Stimulated activated CD4-positive, alpha-beta T cell treated with anti-CD3 and anti-CD28 coated beads, TNF-alpha, amount 100 ng/mL, for 48 hours (primary cell): ENCODE results near the gene LRFN2.

Source experiments
- DNase-seq, 3 donors: peaks; one replicate each; pipeline ENCODE4 v3.0.0-alpha.2; 2020; ENCODE audit warnings: low read depth in 3 of 3

Gene LRFN2

DNA sequence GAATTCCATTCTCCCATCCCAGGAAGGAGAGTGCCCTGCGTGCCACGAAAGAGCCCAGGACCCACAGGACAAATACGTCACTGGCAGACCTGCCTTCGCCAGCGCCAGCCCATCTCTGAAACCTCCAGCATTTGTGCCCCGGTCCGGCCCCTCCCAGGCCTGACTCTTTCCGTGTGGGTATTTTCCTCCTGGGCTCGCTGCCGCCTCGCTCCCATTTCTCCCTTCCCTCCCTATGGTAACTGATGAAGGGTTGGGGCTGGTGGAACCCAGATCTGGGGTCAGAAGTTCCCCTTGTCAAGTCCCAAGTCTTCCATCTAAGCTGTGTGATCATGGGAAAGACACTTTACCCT lies 208.5 kb downstream of the LRFN2 start:
- no peak for DNase-seq

DNA sequence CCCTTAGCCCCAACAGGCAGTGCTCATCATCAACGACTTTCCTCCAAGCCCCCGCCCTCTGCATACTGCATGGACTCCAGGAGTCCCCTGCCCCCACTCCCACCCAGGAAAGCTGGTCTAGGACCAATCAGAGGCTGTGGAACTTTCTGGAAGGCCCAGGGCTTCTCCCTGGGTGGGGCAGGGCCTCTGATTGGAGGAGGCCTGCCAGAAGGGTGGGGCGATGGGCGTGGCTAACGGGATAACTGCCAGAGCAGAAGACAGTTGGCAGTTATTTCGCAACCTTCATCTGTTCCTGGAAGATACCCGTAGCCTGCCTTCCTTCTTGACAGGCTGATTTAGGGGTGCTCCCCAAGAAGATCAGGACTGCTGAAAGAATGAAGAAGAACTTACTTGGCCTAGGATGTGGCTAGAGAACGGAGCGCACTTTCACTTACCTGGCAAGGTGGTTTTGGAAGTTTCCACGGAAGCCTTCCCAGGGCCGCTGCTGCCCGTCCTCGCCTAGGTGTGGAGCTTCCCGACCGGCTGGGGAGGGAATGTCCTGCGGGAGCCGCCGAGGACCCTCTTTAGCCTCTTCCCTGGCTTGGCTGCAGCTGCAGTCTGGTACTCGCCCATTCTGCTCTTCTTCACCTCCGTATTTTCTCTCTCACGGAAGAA lies 209.0 kb downstream of the LRFN2 start:
- no peak for DNase-seq

DNA sequence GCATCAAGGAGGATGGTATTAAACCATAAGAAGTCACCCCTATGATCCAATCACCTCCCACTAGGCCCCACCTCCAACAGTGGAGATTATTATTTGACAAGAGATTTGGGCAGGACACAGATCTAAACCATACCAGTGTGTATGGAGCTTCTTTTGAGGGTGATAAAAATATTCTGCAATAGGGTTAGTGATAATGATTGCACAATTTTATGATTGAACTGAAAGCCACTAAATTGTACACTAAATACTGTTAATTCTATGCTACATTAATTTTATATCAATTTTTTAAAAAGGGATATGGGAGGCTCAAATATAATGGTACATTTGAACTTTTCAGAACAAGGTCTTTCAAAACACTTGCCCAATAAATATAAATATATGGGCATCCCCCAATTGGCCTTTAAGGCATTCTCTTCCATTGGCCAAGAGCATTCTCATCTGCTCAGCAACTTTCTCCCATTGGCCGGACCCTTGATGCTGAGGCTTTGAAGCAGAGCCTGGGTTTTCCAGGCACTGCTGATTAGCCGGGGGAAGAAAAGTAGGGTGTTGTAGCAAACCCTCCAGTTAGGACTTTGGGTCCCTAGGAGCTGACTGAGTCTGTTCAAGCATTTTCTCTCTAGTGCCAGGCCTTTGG lies 209.9 kb downstream of the LRFN2 start:
- DNase-seq = no peak

DNA sequence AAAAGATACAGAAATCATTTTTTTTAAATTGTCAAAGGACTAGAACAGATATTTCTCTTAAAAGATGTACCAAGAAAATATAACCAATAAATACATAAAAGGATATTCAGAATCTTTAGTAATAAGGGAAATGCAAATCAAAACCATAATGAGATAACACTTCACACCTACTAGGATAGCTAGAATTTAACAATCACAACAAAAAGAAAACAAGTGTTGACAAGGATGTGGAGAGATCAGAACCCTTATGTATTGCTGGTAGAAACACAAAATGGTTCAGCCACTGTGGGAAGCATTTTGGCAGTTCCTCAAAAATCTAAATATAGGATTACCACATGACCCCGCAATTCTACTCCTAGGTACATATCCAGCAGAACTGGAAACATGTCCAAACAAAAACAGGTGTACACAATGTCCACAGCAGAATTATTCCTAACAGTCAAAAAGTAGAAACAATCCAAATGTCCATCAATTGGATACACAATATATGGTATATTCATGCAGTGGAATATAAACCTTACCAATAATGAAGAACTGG lies 211.0 kb downstream of the LRFN2 start:
- DNase-seq = no peak

DNA sequence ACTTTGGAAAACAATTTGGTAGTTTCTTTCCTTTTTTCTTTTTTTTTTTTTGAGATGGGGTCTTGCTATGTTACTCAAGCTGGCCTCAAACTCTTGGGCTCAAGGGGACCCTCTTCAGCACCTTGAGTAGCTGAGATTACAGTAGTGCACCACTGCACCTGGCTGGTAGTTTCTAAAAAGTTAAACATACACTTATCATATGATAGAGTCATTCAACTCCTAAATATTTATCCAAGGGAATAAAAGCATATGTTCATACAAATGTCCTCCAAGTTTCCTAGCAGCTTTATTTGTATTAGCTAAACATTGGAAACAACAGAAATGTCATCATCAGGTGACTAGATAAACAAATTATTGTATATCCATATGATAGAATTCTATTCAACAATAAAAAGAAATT lies 213.9 kb downstream of the LRFN2 start:
- no peak for DNase-seq

DNA sequence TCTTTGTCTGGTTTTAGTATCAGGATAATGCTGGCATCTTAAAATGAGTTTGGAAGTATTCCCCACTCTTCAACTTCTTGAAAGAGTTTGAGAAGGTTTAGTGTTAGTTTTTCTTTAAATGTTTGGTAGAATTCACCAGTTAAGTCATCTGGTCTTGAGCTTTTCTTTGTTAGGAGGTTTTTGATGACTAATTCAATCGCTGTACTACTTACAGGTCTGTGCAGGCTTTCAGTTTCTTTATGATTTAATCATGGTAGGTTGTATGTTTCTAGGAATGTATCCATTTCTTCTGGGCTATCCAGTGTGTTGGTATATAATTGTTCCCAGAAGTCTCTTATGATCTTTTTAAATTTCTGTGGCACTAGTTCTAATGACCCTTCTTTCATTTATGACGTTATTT lies 215.5 kb downstream of the LRFN2 start:
- no peak for DNase-seq

DNA sequence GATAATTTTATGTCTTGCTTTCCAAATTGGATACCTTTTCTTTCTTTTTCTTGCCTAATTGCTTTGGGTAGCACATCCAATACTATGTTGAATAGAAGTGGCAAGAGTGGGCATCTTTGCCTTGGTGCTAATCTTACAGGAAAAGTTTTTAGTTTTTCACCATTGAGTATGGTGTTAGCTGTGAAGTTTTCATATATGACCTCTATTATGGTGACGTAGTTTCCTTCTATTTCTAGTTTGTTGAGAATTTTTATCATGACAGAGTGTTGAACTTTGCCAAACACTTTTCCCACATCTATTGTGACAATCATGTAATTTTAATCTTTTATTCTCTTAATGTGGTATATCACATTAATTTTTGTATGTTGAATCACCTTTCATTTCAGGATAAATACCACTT lies 216.1 kb downstream of the LRFN2 start:
- DNase-seq = no peak

DNA sequence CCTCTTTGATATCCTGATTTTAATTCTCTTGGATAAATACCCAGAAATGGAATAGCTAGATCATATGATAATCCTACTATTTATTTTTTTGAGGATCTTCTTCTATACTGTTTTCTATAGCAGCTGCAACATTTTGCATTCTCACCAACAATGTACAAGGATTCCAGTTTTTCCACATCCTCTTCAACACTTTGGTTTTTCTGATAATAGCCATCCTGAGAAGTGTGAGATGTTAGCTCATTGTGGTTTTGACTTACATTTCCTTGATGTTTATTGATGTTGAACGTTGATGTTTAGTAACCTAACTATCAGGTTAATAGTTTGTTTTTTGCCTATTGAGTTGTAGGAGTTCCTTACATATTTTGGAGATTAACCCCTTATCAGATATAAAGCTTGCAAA lies 217.3 kb downstream of the LRFN2 start:
- no peak for DNase-seq

DNA sequence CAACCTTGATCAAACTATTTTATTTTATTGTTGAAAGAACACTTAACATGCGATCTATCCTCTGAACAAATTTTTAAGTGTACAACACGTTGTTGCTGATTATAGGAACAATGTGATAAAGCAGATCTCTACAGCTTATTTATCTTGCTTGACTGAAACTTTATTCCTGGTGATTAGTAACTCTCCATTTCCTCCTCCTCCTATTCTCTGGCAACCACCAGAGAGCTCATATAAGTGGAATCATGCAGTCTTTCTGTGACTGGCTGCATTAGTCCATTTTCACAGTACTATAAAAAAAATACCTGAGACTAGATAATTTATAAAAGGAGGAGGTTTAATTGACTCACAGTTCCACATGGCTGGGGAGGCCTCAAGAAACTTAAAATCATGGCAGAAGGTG lies 218.1 kb downstream of the LRFN2 start:
- DNase-seq = no peak

DNA sequence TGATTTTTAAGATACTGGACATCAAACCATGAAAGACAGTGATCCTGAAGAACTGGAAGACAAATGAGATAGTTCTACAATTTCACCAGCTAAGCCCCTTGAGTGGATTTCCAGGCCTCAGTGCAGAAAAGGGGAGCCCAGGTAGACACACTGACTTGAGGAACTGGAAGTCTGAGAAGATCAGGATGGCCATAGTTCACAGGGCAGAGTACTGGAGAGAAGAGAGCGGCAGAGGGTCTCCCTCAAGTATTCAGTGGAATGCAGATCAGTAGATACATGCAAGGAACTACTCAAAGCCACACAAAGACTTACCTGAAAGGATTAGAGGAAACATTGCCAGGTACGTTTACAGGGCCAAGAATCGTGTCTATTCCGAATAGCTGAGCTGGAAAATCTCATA lies 224.3 kb downstream of the LRFN2 start:
- no peak for DNase-seq

DNA sequence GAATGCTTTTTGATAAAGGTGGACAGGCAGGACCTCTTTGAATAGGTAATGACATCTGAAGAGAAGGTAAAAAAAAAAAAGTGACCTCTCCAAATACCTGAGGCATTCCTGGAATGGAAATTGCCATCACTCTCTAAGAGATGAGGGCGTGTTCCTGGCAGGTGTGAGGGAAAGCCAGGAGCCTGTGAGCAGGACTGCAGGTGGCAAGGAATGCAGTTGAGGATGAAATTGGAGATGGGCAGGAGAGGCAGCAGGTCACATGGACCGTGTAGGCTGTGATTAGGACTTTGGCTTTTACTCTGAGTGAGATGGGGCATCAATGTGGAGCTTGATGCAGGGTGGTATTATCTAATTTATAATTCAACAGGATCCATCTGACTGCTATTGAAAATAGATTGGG lies 227.4 kb downstream of the LRFN2 start:
- no peak for DNase-seq

DNA sequence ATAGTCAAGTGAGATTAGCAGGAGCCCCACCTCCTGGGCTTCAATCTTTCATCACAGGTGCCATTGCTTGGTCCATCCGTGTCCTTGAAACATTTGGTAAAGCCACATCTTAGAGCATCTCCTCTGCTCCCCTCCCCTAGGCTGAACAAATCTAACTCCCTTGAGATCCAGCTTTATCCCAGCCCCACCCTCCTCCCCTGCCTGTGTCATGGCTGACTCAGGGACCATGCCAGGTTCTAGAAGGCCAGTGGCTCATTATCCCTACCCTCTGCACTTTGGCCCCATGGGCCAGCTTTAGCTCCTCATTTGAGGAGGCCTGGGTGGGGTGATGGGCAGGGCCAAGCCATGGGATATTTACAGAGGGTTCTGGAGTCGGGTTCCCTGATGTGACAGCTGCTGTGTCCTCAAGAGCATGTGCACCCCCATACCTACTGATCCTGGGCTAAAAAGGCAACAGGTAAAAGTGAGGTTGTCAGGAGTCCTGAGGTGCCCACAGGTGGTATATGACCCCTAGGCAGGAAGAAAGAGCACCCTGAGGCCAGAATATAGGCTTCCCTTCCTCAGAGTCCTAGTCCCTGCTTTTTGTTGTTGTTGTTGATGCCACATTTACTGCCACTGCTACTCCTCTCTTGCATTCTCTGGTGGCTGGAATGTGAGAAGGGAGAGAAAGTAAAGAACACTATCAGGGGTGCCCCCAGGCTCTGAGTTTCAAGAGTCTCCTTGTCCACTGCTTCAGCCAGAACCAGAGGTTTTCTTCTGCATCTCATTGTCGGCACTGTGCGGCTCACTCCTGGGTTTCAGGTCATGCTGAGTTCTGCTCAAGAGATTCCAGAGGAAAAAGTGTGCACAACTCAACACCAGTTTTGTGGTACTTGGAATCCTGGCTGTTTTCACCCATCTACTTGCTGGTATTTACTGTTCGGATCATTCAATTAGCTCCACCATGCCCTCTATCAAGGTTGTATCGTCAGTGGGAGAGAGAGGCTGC lies 228.4 kb downstream of the LRFN2 start:
- no peak for DNase-seq

DNA sequence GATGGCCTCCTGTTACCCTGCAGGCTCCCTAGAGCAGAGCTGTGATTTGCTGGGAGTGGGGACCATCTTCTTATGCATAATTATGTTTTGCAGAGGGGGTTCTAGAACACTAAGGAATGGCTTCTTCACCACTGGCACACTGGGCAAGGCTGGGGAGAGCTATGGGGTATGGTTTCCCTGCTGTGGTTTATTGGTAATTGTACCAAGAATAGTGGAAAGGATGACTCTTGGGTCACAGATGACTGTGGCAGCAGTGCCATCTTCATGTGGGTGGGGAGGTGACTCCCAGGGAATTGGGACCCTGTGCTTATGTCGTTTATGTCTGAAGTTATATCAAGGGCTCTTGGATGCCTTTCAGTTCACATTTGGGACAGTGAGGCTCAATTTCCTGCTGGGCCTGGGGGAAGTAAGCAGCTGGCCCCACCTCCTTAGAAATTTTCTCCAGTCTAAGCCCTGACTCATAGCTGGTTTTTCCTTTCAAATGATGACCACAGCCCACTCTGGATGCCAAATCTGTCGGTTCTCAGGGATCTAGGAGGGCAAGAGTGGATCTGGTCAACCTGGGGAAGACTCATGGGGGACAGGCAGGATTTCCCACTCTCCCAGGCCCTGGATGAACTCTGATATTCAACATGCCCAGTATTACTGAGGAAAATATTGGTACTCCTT lies 230.8 kb downstream of the LRFN2 start:
- DNase-seq = peak in 1 of 3 donors; percentile 6

DNA sequence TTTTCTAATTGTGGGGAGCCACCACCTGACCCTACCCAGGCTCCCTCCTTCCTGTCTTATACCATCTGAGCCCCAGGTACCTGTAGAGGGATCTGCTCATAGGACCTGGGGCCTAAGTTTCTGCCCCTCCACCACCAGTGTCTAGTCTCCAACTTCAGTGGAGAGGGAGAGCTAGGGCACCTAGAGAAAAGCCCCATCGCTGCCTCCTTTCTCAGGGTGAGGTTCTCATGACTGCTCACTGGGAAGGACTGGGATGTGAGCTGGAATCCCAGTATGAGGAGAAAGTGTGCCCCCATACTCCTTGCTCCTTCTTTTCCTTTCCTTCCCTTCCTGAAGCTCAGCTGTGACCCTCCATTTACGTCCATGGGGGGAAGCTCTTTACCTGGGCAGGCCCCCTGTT lies 231.6 kb downstream of the LRFN2 start:
- DNase-seq = no peak

DNA sequence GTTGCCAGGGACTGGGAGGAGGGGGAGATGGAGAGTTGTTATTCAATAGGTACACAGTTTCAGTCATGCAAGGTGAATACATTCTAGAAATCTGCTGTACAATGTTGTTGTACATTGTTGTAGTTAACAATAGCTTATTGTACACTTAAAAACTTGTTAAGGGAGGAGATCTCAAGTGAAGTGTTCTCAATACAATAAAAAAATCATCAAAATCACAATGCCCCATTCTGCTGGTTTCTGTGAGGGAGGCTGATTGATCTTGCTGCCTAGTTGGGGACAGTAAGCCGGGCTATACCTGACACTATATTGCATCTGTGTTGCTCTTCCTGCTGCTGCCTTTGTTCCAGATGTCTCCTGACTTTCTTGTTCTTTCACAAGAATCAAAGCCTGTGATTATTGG lies 232.1 kb downstream of the LRFN2 start:
- no peak for DNase-seq

DNA sequence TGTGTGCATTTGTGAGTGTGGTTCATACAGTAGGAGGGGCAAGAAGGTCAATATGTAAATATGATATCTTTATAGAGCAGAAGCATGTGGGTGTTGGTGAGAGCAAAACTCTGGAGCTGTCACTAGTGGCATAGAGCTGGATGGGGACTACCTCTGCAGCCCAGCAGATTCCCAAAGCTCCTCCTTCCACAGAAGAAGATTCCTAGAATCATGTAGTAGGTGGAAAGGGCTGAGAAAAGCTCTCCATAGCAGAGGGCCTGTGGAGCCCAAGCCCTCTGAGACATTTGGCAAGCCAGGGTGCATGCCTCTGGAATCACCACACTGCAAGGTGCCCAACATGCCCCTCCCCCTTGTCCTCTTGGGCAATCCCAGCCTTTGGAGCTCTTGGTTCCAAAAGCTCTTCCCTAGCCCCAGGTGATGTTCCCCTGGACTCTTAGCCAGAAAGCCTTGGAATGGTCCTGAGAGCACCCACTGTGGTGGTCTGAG lies 233.2 kb downstream of the LRFN2 start:
- DNase-seq = no peak

DNA sequence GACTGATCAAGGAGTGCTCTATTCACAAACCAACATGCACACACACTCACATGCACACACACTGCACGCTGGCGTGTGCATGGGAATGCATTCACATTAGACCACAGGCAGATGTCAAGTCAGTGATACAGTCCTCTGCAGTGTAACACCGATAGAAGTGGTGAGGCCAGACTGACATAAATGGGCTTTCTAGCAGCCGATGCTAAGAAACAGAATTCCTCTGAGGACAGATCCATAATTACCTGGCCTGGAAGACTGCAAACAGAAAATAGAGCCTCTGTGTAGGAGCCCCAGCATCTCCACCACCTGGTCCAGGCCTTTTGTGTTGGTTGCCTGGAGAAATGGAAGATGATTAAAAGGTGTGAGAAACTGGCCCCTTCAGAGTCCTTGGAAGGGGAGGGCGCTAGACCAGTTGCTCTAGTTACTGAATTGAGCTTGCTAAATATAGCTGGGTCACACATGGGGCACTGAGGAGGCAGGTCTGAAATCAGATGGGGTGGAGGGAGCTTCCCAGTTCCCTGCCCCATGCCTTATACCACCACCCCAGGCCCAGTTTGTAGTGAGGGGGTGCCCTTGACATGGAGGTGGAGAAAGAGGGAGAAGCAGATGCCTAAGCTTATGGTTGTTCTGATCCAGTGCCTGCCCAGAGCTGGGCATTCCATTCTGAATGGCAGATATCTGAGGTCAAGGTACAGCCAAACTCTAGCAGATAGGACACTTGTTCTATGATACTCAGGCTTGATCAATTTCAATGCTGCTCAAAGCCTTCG lies 233.8 kb downstream of the LRFN2 start:
- DNase-seq = no peak

DNA sequence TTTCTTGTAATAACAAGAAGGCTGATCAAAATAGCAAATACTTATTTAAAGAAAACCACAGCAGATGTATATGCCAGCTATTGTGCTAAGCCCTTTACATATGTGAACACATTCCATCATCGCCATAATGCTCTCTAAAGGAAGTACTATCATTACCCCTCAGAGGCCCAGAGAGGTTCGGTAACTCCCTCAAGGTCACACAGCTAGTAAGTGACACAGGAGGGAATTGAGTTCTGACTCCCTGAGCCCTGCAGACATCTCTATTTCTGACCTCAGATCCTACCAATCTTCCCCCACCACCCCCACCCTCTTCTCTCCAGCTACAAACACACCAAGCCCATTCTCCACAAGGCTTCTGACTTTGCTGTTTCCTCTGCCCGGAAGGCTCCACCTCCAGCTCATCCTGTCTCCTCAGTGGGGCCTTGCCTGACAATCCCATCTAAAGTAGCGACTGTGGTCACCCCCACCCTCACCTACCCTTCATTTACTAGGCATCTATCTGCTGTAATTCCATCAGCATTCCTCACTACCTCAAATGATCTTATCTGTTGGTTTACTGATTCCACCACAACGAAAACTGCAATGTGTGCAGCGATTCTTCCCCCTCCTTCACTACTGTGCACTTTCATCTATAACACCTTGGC lies 234.5 kb downstream of the LRFN2 start:
- DNase-seq = no peak

DNA sequence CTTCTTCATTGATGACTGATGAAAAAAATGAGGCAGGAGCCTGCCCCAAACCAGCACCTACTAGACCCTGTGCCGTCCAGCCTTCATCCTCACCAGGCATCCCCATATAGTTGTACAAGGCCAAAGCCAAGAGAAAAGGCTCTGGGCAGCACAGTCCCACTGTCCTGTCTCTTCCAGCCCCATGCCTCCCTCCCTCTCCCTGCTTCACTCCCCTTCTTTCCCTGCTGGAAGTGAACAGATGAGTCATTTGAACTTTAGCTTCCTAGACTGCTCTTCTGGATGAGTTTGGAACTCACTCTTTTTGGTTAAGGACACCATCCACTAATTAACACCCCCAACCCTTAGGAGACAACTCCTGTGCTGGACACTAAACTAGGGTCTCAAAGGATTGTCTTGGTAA lies 235.2 kb downstream of the LRFN2 start:
- no peak for DNase-seq

DNA sequence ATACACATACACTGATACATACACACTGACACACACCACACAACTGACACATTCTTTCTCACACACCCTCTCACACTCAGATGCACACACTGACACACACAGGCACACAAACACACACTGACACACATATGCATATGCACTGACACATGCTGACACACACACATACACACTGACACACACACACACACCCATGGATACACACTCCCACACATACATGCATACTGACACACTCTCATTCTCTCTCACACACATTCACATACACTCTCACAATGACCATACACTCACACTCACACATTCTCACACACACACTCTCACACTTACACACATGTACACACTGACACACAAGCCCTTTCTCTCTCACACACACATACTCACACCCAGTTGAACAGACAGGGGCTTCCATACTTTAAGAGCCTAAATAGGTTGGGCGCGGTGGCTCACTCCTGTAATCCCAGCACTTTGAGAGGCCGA lies 236.4 kb downstream of the LRFN2 start:
- no peak for DNase-seq
